Keratinocyte (primary cell): ENCODE measurements around the gene CYP17A1. TPM values are rescaled to one million over a fixed set of nuclear protein-coding genes. Genes with fewer than 3 reads are reported as not detected.

Source experiments
- DNase-seq: peaks from one replicate; pipeline ENCODE4 v3.0.0-alpha.2; 2011; ENCODE audit warnings: low read depth, missing footprints, low spot score
- FAIRE-seq: peaks from 2 replicates; lab custom pipeline; 2011; peaks lifted over from hg19 to GRCh38; lab: Jason Lieb, UNC
- H2AFZ ChIP-seq: 2 replicates; pipeline ENCODE4 v1.6.0; 2012; ENCODE audit warnings: low read length, control low read depth, inconsistent platforms; ENCODE audit not compliant: control insufficient read depth
- H3K27ac ChIP-seq: 2 replicates; pipeline ENCODE4 v1.5.1; 2011; ENCODE audit warnings: low read length; ENCODE audit not compliant: control insufficient read depth, insufficient read depth
- H3K27me3 ChIP-seq: 3 replicates; pipeline ENCODE4 v1.6.0; 2011; ENCODE audit warnings: low read length; ENCODE audit not compliant: control insufficient read depth, insufficient read depth; ENCODE audit errors: extremely low read depth
- H3K36me3 ChIP-seq, 2 experiments: 2 replicates in 1 of 2; 3 replicates in 1 of 2; pipeline ENCODE4 v1.5.1; 2011; ENCODE audit warnings: low read length in 2 of 2, mild to moderate bottlenecking in 1 of 2; ENCODE audit not compliant: control insufficient read depth in 2 of 2, insufficient read depth in 2 of 2; ENCODE audit errors: extremely low read depth in 1 of 2
- H3K4me1 ChIP-seq: 3 replicates; pipeline ENCODE4 v1.5.1; 2011; ENCODE audit warnings: low read length; ENCODE audit not compliant: control insufficient read depth, insufficient read depth; ENCODE audit errors: extremely low read depth
- H3K4me2 ChIP-seq: 3 replicates; pipeline ENCODE4 v1.6.0; 2011; ENCODE audit warnings: low read depth, low read length; ENCODE audit not compliant: control insufficient read depth, insufficient read depth; ENCODE audit errors: extremely low read depth
- H3K4me3 ChIP-seq, 3 experiments: fragments of 200-600 bp in 1 of 3; sonication (generic) in 1 of 3; 2 replicates in 2 of 3; 3 replicates in 1 of 3; pipeline ENCODE4 v1.5.1; 2011 to 2016; ENCODE audit warnings: low read length in 3 of 3, mild to moderate bottlenecking in 3 of 3, control low read depth in 2 of 3, inconsistent platforms in 1 of 3, low read depth in 1 of 3, mixed read lengths in 1 of 3, mixed run types in 1 of 3, moderate library complexity in 1 of 3; ENCODE audit not compliant: control insufficient read depth in 2 of 3, insufficient read depth in 2 of 3; ENCODE audit errors: extremely low read depth in 1 of 3
- H3K79me2 ChIP-seq: 2 replicates; pipeline ENCODE4 v1.6.0; 2012; ENCODE audit warnings: low read length; ENCODE audit not compliant: control insufficient read depth, insufficient read depth
- H3K9ac ChIP-seq: 3 replicates; pipeline ENCODE4 v1.6.0; 2011; ENCODE audit warnings: low read length; ENCODE audit not compliant: control insufficient read depth, insufficient read depth; ENCODE audit errors: extremely low read depth
- H3K9me1 ChIP-seq: 3 replicates; pipeline ENCODE4 v1.6.0; 2011; ENCODE audit warnings: low read length; ENCODE audit not compliant: control insufficient read depth, insufficient read depth; ENCODE audit errors: extremely low read depth
- H3K9me3 ChIP-seq: 2 replicates; pipeline ENCODE4 v1.5.1; 2012; ENCODE audit warnings: low read depth, low read length; ENCODE audit not compliant: control insufficient read depth
- H4K20me1 ChIP-seq: 3 replicates; pipeline ENCODE4 v1.6.0; 2011; ENCODE audit warnings: low read length; ENCODE audit not compliant: control insufficient read depth, insufficient read depth; ENCODE audit errors: extremely low read depth
- CTCF ChIP-seq, 3 experiments: IDR thresholded peaks in 1 of 3; conservative IDR thresholded peaks in 1 of 3; optimal IDR thresholded peaks in 1 of 3; 2 replicates in 2 of 3; 3 replicates in 1 of 3; pipeline versions ENCODE3 to v1.5.1; 2011; ENCODE audit warnings: low read length in 3 of 3, mild to moderate bottlenecking in 3 of 3, moderate library complexity in 2 of 3, control low read depth in 1 of 3, inconsistent platforms in 1 of 3; ENCODE audit not compliant: insufficient read depth in 2 of 3; ENCODE audit errors: extremely low read depth in 1 of 3
- EZH2 ChIP-seq: IDR thresholded peaks from one replicate; pipeline ENCODE4 v1.6.1; 2012; ENCODE audit warnings: inconsistent platforms, mild to moderate bottlenecking, low read length, moderate library complexity
- dilution Hi-C: fragments of 300-500 bp; cut with MboI; formaldehyde crosslinking; loops from one replicate; pipeline ENCODE4 v1.7.0; 2020; ENCODE audit warnings: low sequenced_read_pairs; ENCODE audit not compliant: extremely low pct_ligation_motif_present
- polyA plus RNA-seq, 5 experiments: library from polyadenylated mRNA; depleted of rRNA in 3 of 5; stranded (reverse) in 3 of 5; stranded (forward) in 1 of 5; unstranded in 1 of 5; fragments of >200 nt; gene quantifications; 1 replicate in 1 of 5; 2 replicates in 3 of 5; 3 replicates in 1 of 5; pipeline versions ENCODE4 v1.2.1 to v1.2.3, GENCODE V29; 2011 to 2012; ENCODE audit warnings: missing spikeins in 2 of 5, low read depth in 1 of 5, low replicate concordance in 1 of 5

CYP17A1 gene
- polyA plus RNA-seq, 1 donor (not counting 4 experiments of a cell fraction or from before 2014, with no cell fraction given) = not detected

DNA sequence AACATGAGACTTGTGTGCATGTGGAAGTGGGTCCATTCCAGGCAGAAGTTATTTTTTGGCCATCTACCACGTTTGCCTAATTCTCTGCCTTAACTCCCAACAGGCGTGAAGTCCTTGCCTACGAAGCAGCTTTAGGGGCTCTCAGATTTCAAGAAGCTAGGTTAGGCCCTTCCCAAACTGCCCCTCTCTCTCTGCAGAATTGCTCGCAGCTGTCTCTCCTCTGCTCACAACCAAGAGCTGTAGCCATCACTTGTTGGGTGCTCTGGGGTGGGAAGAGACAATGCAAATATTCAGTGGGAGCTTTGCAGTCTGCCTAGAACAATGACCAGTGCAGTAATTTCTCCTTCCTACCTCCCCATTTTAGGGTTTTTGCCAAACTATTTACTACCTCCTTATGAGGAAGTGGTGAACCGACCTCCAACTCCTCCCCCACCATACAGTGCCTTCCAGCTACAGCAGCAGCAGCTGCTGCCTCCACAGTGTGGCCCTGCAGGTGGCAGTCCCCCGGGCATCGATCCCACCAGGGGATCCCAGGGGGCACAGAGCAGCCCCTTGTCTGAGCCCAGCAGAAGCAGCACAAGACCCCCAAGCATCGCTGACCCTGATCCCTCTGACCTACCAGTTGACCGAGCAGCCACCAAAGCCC is 24.9 kb downstream of the CYP17A1 start:
- H3K36me3 ChIP-seq = peaks cover 4 to 14% of the 10 kb centered on the region in 2 experiments
- H3K4me1 ChIP-seq = peaks cover 14% of the 10 kb centered on the region
- H3K4me2 ChIP-seq = no peak overlapping the region
- H3K9me3 ChIP-seq = no peaks in the 10 kb centered on the region
- H4K20me1 ChIP-seq = no peaks in the 10 kb centered on the region
- H3K27me3 ChIP-seq = no peaks in the 10 kb centered on the region
- no peak overlapping the region for H2AFZ ChIP-seq
- no peaks in the 10 kb centered on the region for H3K9me1 ChIP-seq
- FAIRE-seq (no peak), DNase-seq (no peak)
- no peaks in the 10 kb centered on the region for H3K79me2 ChIP-seq
- no peak overlapping the region for H3K4me3 ChIP-seq
- H3K27ac ChIP-seq = no peak overlapping the region
- dilution Hi-C loops = no loop called here
- H3K9ac ChIP-seq = no peak overlapping the region
- TF ChIP-seq CTCF (optimal IDR thresholded peaks at IDR 0.05 in 1 of 3, IDR thresholded peaks at IDR 0.05 in 1 of 3, conservative IDR thresholded peaks at IDR 0.05 in 1 of 3; ENCODE audit: extremely low read depth in 1 of 3, insufficient read depth in 2 of 3, low read length in 3 of 3) (no peak), EZH2 (no peak)

GRCh38 chr10:102811346-102811745 is 25.9 kb downstream of the CYP17A1 start:
- Histone ChIP-seq H3K79me2 (no peaks in the 10 kb centered on the region), H3K9me3 (no peaks in the 10 kb centered on the region), H4K20me1 (no peaks in the 10 kb centered on the region), H3K27ac (no peak overlapping the region), H3K27me3 (no peaks in the 10 kb centered on the region), H3K4me2 (no peak overlapping the region), H3K9ac (no peak overlapping the region), H3K4me1 (peaks cover 14% of the 10 kb centered on the region), H2AFZ (no peak overlapping the region), H3K9me1 (no peaks in the 10 kb centered on the region), H3K36me3 (peaks cover 4 to 14% of the 10 kb centered on the region in 2 experiments), H3K4me3 (no peak overlapping the region)
- dilution Hi-C loops = no loop called here
- FAIRE-seq = no peak
- no peak for TF ChIP-seq CTCF (optimal IDR thresholded peaks at IDR 0.05 in 1 of 3, IDR thresholded peaks at IDR 0.05 in 1 of 3, conservative IDR thresholded peaks at IDR 0.05 in 1 of 3; ENCODE audit: extremely low read depth in 1 of 3, insufficient read depth in 2 of 3, low read length in 3 of 3)
- TF ChIP-seq EZH2 = no peak
- no peak for DNase-seq
